Measurements from ENCODE around the gene KDM2B.

The KDM2B gene

GRCh38 chr12:121618659-121619233 is 37.9 kb upstream of the KDM2B start:
- DNase-seq (ENCODE audit: low read depth), result no peak
- no peak overlapping the region for H3K4me3 ChIP-seq (ENCODE audit: low read length)
- TF ChIP-seq CTCF (IDR thresholded peaks at IDR 0.05; ENCODE audit: insufficient read depth, low read depth, low read length, missing control alignments), result no peak

GRCh38 chr12:121614872-121615467 is 34.1 kb upstream of the KDM2B start:
- DNase-seq (ENCODE audit: low read depth), result no peak
- no peak overlapping the region for H3K4me3 ChIP-seq (ENCODE audit: low read length)
- no peak for TF ChIP-seq CTCF (IDR thresholded peaks at IDR 0.05; ENCODE audit: insufficient read depth, low read depth, low read length, missing control alignments)

DNA sequence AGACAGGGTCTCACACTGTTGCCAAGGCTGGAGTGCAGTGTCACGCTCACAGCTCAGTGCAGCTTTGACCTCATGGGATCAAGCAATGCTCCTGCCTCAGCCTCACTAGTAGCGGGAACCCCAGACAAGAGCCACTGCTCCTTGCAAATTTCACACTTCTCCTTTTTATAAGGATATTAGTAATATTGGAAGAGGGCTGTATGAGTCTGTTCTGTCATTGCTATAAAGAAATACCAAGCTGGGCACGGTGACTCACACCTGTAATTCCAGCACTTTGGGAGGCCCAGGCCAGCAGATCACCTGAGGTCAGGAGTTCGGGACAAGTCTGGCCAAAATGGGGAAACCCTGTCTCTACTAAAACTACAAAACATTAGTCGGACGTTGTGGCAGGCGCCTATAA is 32.6 kb upstream of the KDM2B start:
- TF ChIP-seq CTCF (IDR thresholded peaks at IDR 0.05; ENCODE audit: insufficient read depth, low read depth, low read length, missing control alignments), result no peak
- H3K4me3 ChIP-seq (ENCODE audit: low read length), result no peak overlapping the region

GRCh38 chr12:121611306-121611705 is 30.5 kb upstream of the KDM2B start:
- no peak overlapping the region for H3K4me3 ChIP-seq (ENCODE audit: low read length)
- no peak for TF ChIP-seq CTCF (IDR thresholded peaks at IDR 0.05; ENCODE audit: insufficient read depth, low read depth, low read length, missing control alignments)
- no peak for DNase-seq (ENCODE audit: low read depth)

More for the DNA sequence above, 32.6 kb upstream of the KDM2B start:
- DNase-seq (ENCODE audit: low read depth), result no peak

- no peak for TF ChIP-seq CTCF (IDR thresholded peaks at IDR 0.05; ENCODE audit: insufficient read depth, low read depth, low read length, missing control alignments)
- H3K4me3 ChIP-seq (ENCODE audit: low read length), result no peak overlapping the region
- no peak for DNase-seq (ENCODE audit: low read depth)
Observed at GRCh38 chr12:121610239-121611149, 29.7 kb upstream of the KDM2B start.

GRCh38 chr12:121608301-121608700 is 27.5 kb upstream of the KDM2B start:
- DNase-seq (ENCODE audit: low read depth), result no peak
- H3K4me3 ChIP-seq (ENCODE audit: low read length), result no peak overlapping the region

More at GRCh38 chr12:121608301-121608700, 27.5 kb upstream of the KDM2B start:
- TF ChIP-seq CTCF (IDR thresholded peaks at IDR 0.05; ENCODE audit: insufficient read depth, low read depth, low read length, missing control alignments), result no peak
